ENCODE results near the gene PPL. TPM values are rescaled to one million over a fixed set of nuclear protein-coding genes. Genes with fewer than 3 reads are reported as not detected.

Gene PPL
- total and polyA plus RNA-seq, 2 experiments from 2014 or later: 32.8 to 44.5 TPM

DNA sequence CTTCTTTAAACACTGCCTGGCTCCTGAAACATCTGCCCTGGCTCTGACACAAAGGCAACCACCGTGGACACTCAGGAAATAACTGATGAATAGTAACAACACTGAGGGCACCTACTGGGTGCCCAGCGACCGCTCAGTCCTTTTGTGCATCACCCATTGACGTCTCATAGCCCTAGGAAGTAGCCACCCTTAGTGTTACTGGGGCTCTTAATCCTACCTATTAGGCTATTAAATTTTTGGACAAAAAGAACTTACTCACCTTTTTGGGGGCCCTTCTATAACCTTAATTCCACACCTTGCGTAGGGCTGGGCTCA, 11.7 kb downstream of the PPL start:
- peak overlapping the region; percentile 49 for H3K4me2 ChIP-seq
- peaks cover 60% of the 10 kb centered on the region for H3K79me2 ChIP-seq

DNA sequence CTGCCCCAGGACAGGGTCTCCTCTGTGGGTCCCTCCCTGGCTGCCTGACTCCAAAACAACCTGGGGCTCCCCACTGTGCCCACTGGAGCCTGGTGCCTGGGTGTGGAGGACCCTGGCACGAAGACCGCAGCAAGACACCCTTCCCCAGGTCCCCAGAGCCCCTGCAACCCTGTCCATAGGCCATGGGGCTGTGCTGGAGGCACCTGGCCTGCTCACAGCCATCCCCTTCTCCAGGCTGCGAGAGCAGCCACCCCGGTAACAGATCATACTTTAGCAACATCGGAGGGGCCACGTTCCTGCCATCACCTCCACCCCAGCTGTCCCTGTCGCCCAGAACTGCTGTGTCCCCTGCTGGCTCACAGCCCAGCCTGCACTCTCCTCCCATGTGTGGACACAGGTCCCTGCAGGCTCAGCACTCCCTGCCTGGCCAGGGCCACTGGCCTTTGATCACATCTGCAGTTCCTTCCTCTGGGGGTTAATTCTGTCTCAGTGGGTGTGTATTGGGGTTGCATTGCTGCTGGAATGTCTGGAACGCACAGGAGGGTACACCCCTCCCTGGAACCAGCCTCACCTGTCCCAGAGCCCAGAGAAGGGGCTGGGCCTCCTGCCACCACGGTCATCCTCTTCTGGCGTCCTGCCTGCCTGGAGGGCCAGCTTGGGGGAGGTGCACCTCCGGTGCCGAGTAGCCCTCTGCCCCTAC, 12.2 kb downstream of the PPL start:
- Histone ChIP-seq H3K9me3 (ENCODE audit: low read depth) (peaks cover 7% of the 10 kb centered on the region), H3K27me3 (no peaks in the 10 kb centered on the region), H2AFZ (no peak overlapping the region), H3K4me3 (no peak overlapping the region), H4K20me1 (ENCODE audit: insufficient read depth, poor library complexity, severe bottlenecking) (no peaks in the 10 kb centered on the region), H3K27ac (peak overlapping the region; percentile 83), H3K36me3 (replicated peaks; ENCODE audit: insufficient read depth, low read depth) (peaks cover 3% of the 10 kb centered on the region), H3K4me1 (ENCODE audit: insufficient read depth) (peaks cover 27% of the 10 kb centered on the region), H3K9me2 (replicated peaks; ENCODE audit: insufficient read depth) (no peaks in the 10 kb centered on the region), H3K4me2 (peak overlapping the region; percentile 49), H3K79me2 (peaks cover 55% of the 10 kb centered on the region)
- 50% methylated on average over 12 of the region's 12 CpGs for WGBS (ENCODE audit: low lambda C conversion rate, missing lambda C conversion rate)
- peak; percentile 9 for TF ChIP-seq CTCF (IDR thresholded peaks at IDR 0.05; ENCODE audit: poor library complexity)
- TF ChIP-seq EZH2 (IDR thresholded peaks at IDR 0.05; ENCODE audit: borderline replicate concordance): no peak
- peak; percentile 82 for DNase-seq (ENCODE audit: low spot score)

More for the DNA sequence above, 11.7 kb downstream of the PPL start:
- Histone ChIP-seq H4K20me1 (ENCODE audit: insufficient read depth, poor library complexity, severe bottlenecking) (no peaks in the 10 kb centered on the region), H3K9me2 (replicated peaks; ENCODE audit: insufficient read depth) (no peaks in the 10 kb centered on the region), H3K36me3 (replicated peaks; ENCODE audit: insufficient read depth, low read depth) (peaks cover 3% of the 10 kb centered on the region), H3K27ac (peak overlapping the region; percentile 83), H3K4me3 (no peak overlapping the region), H2AFZ (no peak overlapping the region), H3K4me1 (ENCODE audit: insufficient read depth) (peaks cover 27% of the 10 kb centered on the region), H3K9me3 (ENCODE audit: low read depth) (peaks cover 7% of the 10 kb centered on the region), H3K27me3 (no peaks in the 10 kb centered on the region)
- DNase-seq (ENCODE audit: low spot score): no peak
- TF ChIP-seq EZH2phosphoT487 (IDR thresholded peaks at IDR 0.05; ENCODE audit: low read depth, severe bottlenecking, unreplicated experiment) (no peak), CTCF (IDR thresholded peaks at IDR 0.05; ENCODE audit: poor library complexity) (no peak), EZH2 (IDR thresholded peaks at IDR 0.05; ENCODE audit: borderline replicate concordance) (no peak)
- 74% methylated on average over 5 of the region's 5 CpGs for WGBS (ENCODE audit: low lambda C conversion rate, missing lambda C conversion rate)

- 81% methylated on average over 6 of the region's 6 CpGs for WGBS (ENCODE audit: low lambda C conversion rate, missing lambda C conversion rate)
- DNase-seq (ENCODE audit: low spot score): no peak
- Histone ChIP-seq H3K36me3 (replicated peaks; ENCODE audit: insufficient read depth, low read depth) (peaks cover 3% of the 10 kb centered on the region), H3K4me2 (no peak overlapping the region), H4K20me1 (ENCODE audit: insufficient read depth, poor library complexity, severe bottlenecking) (no peaks in the 10 kb centered on the region), H3K4me3 (no peak overlapping the region), H3K27me3 (no peaks in the 10 kb centered on the region), H3K27ac (peak overlapping the region; percentile 83), H2AFZ (no peak overlapping the region), H3K9me2 (replicated peaks; ENCODE audit: insufficient read depth) (no peaks in the 10 kb centered on the region), H3K4me1 (ENCODE audit: insufficient read depth) (peaks cover 27% of the 10 kb centered on the region), H3K79me2 (peaks cover 56% of the 10 kb centered on the region), H3K9me3 (ENCODE audit: low read depth) (peaks cover 7% of the 10 kb centered on the region)
- TF ChIP-seq EZH2 (IDR thresholded peaks at IDR 0.05; ENCODE audit: borderline replicate concordance) (no peak), CTCF (IDR thresholded peaks at IDR 0.05; ENCODE audit: poor library complexity) (no peak)
These were observed 13.1 kb downstream of the PPL start for GRCh38 chr16:4923853-4924252.

Data from hepatocyte (in vitro differentiated cells).